Activated gamma-delta T cell treated with Interleukin-2 at 50 U/mL for 16 hours (primary cell): ENCODE data around the gene ZNF319.

Experiments
- DNase-seq: peaks from one replicate; pipeline ENCODE4 v3.0.0-alpha.2; 2020

ZNF319 gene

DNA sequence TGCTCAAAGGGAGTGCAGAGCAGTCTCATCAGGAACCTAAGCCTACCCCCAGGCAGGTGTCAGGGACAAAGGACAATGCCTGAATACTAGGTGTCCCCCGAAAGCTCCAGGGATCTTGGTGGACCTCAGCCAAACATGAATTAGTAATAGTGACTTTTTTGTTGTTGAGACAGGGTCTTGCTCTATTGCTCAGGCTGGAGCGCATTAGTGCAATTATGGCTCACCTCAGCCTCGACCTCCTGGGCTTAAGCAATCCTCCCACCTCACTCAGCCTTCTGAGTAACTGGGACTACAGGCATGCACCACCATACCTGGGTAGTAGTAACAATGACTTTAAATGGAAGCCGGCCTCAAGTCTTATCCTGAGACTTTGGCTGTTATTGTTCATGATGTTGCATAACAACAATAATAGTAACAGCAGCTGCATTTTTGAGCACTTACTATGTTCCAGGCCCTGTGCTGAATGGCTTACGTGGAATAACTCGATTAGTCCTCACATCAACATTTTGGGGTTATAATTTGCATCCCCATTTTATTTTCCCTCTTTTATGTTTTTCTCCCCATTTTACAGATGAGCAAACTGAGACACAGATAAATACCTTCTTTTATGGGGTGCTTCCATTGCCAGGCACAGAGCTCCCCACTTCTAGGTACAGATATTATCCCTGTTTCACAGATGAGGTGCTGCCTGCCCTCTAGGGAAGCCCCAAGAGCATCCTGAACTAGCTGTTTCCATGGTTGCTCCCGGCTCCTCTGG, 49.1 kb downstream of the ZNF319 start:
- no peak for DNase-seq

GRCh38 chr16:57950382-57950781, 50.1 kb downstream of the ZNF319 start:
- no peak for DNase-seq

DNA sequence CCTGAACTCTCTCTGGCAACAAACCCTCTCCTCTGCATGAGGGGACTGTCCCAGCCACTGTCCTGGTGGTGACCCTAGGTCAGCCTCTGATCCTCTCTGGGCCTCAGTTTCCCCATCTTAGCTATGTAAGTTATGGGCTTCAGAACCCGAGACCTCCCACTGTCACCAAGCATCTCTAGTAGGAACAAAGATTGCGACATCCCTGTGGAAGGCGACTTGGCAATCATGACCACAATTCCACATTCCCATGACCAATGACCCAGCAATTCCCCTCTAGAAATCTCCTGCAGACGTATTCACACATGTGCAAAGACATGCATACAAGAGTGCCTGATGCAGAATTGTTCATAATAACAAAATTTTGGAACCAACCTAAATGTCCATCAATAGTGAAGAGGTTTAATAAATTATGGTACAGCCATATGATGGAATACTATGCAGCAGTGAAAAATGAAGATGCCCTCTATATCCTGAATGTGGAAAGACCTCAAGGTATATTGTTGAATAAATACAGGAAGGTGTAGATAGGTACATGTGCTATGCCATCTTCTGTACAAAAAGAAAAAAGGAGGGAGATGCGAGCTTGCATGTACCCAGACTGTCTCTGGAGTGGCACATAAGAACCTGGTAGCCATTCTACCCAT, 50.8 kb downstream of the ZNF319 start:
- DNase-seq = no peak

DNA sequence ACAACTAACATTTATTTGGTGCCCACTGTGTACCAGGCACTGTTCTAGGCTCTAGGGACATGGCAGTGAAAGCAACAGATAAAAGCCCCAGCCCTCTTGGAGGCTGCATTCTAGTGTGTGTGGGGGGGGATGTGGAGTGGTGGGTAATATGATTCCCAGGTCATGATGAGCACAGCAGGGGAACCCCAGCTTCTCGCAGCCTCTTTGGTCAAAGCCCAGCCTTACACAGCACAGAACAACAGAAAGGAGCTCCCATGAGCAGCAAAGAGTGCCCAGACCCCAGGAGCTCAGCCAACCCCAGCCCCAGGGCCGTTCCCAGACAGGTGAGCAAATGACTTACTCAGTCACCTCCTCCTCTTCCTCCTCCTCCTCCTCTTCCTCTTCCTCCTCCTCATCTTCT, 51.5 kb downstream of the ZNF319 start:
- DNase-seq = no peak

DNA sequence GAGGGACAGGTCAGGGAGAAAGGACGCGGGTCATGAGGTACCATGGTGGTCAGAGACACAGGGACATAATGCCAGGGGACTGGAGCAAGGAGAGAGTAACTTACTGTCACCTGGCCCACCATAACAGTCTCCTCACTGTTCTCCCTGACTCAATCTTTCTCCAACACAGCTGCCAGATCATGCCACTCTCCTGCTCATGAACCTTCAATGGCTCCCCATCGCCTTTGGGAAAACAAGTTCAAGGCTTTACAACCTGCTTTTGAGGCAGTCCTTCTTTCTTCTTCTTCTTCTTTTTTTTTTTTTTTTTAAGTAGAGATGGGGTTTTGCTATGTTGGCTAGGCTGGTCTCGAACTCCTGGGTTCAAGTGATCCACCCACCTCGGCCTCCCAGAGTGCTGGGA, 52.4 kb downstream of the ZNF319 start:
- no peak for DNase-seq

GRCh38 chr16:57947261-57947660, 53.2 kb downstream of the ZNF319 start:
- no peak for DNase-seq

DNA sequence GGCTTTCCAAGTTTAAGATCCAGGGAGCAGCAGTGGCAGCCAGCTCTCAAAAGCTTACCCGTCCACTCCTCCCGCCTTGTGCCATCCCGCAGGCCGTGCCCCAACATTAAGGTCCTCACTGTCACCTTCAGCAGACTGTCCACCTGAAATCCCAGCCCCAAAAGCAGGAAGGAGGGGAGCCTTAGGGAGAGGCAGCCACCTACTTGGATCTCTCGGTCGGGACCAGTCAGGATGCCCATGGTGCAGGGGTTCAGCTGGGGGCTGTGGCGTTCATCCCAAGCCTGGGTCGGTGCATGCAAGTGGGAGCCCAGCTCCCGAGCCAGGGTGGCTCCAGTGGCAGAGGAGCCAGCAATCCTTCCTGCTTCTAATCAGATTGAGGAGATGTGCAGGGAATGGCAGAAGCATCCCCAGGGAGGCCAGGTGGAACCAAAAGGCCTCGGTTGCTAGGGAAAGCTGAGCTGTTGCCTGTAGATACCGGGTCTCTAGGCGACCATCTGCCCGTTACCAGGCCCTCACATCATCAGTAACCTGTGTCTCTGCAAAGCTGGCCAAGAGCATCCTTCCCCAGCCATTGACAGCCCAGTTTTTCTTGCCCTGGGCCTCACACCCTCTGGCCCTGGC, 54.2 kb downstream of the ZNF319 start:
- DNase-seq = no peak

DNA sequence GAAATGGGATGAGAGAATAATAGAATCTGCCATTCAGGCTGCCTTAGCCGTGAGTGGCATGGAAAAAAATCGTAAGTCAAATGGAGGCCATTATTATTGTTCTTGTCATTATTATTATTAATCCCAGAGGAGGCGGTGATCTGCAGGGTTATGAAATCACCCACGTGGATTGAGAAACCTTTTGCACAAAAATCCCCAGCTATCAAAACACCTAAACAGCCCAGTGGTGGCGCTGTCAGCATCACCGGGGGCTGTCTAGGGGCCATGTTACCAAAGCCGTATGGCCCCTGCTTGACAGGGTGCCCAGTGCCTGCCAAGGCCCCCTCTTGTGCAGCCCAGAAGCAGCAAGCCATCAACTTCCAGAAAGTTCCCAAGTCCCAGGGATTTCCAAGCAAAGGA, 54.7 kb downstream of the ZNF319 start:
- no peak for DNase-seq

DNA sequence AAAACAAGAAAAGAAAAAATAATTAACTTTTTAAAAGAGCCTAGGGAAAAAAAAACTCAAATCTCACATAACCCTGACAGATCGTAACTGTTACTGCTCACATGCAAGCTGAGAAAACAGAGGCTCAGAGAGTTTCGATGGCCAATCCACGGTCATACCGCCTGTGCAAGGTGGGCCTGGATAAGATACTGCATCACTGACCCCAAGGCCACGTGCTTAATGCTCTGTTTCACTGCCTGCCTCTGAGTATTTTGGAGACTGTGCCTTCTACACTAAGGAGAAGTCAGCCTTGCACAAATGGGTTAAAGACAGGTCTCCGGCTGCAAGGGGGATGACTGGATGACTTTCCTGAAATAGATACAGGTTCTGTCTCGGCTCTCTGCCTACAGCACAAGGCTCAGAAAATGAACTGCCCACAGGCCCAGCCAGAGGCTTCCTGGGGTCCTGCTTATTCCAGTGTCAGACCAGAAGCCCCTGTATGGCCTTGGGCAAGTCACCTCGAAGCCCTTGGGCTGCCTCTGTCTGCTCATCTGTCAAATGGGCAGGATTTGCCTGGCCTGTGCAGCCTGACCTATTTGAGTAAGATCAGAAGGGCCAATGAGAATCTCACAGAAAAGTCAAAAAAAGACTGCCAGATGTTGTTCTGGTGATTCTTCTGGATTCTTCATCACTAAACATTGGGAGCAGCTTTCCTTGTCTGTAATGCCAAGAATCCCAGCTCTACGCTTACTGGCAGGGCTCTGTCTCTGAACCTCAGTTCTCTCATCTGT, 55.3 kb downstream of the ZNF319 start:
- DNase-seq = no peak
